Measurements from ENCODE around the gene SPRN. TPM values are rescaled to one million over a fixed set of nuclear protein-coding genes. Genes with fewer than 3 reads are reported as not detected.
"Not testable (repeated sequence)": the region's sequence is repeated elsewhere in the genome, so short reads cannot be mapped to it uniquely, and the experiment has no call there.

SPRN gene
- total RNA-seq, 1 donor, result under 0.01 TPM

DNA sequence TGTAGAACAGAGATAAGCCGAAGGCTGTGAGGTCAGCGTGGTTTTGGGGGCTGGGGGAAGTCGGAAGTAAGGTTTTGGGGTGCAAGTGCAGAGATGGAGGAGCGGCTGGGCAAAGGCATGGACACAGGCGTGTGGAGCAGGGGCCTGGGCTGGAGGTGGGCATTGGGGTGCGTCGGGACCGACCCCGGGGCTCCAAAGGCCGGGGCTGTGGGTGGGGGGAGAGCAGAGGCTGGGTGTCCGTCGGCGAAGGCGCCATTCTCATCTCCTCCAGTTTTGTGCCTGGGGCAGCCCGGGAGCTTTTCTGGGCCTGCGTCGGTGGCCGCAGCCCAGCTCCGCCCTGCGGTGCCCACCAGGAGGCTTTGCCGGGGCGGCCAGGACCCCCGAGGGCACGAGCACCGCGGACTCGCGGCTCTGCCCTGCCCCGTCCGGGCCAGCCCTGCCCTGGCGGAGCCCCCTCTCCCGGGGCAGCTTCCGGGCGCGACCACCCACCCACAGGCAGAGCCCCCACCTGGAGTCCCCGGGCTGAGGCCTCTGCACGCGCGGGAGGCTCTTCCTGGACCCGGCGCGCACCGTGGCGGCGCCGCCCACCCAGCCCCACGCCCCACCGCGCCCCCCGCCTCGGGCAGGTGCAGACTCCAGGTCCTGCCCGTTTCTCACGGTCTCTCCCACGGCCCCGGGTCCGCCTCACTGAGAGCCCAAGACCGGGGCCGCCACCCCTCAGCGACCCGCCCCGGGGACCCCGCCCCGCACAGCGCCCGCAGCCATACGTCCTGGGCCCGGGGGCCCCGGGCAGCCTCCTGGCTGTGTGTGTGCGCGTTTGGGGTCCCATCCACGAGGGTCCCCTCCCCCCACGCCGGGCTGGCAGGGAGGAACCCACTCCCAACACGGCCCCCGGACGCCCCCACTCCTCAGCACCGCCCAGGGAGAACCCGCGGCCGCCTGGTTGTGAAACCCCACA, 21.6 kb upstream of the SPRN start:
- Histone ChIP-seq H3K4me1 (ENCODE audit: insufficient read depth, low read length) (peaks cover 12% of the 10 kb centered on the region), H3K4me3 (ENCODE audit: low read length) (no peak overlapping the region), H3K27me3 (ENCODE audit: insufficient read depth, low read length) (no peaks in the 10 kb centered on the region), H3K9me3 (ENCODE audit: low read depth, low read length) (peaks cover 22% of the 10 kb centered on the region)

GRCh38 chr10:133445268-133445732, 20.9 kb upstream of the SPRN start:
- Histone ChIP-seq H3K4me1 (ENCODE audit: insufficient read depth, low read length) (peaks cover 12% of the 10 kb centered on the region), H3K27me3 (ENCODE audit: insufficient read depth, low read length) (no peaks in the 10 kb centered on the region), H3K9me3 (ENCODE audit: low read depth, low read length) (peaks cover 22% of the 10 kb centered on the region), H3K4me3 (ENCODE audit: low read length) (no peak overlapping the region)

GRCh38 chr10:133444342-133445267, 20.2 kb upstream of the SPRN start:
- peaks cover 22% of the 10 kb centered on the region for H3K9me3 ChIP-seq (ENCODE audit: low read depth, low read length)
- no peak overlapping the region for H3K4me3 ChIP-seq (ENCODE audit: low read length)
- H3K4me1 ChIP-seq (ENCODE audit: insufficient read depth, low read length), result peaks cover 12% of the 10 kb centered on the region
- H3K27me3 ChIP-seq (ENCODE audit: insufficient read depth, low read length), result no peaks in the 10 kb centered on the region

GRCh38 chr10:133442967-133443924, 18.8 kb upstream of the SPRN start:
- Histone ChIP-seq H3K27me3 (ENCODE audit: insufficient read depth, low read length) (no peaks in the 10 kb centered on the region), H3K4me3 (ENCODE audit: low read length) (no peak overlapping the region), H3K4me1 (ENCODE audit: insufficient read depth, low read length) (peaks cover 12% of the 10 kb centered on the region), H3K9me3 (ENCODE audit: low read depth, low read length) (peaks cover 9% of the 10 kb centered on the region)

GRCh38 chr10:133442191-133442966, 18.0 kb upstream of the SPRN start:
- Histone ChIP-seq H3K4me1 (ENCODE audit: insufficient read depth, low read length) (peaks cover 12% of the 10 kb centered on the region), H3K9me3 (ENCODE audit: low read depth, low read length) (peaks cover under 1% of the 10 kb centered on the region), H3K4me3 (ENCODE audit: low read length) (no peak overlapping the region), H3K27me3 (ENCODE audit: insufficient read depth, low read length) (no peaks in the 10 kb centered on the region)

DNA sequence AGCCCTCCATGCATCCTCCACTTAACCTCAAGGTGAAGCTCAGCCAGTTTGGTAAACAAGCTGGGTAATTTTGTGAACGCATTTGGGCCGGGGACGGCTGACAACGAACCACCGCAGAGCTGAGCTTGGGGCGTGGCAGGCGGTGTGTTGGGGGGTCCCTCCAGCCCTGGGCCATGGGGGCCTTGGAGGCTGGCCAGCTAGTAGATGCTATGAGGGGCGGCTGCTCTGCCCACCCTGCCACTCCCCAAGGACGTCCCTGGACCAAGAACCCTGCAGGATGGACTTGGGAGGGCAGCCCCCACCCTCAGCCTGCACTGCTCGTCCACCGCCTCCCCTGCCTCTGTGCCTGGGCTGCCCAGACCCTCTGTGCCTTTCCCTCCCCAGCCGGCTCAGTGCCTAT, 17.4 kb upstream of the SPRN start:
- no peaks in the 10 kb centered on the region for H3K9me3 ChIP-seq (ENCODE audit: low read depth, low read length)
- peaks cover 12% of the 10 kb centered on the region for H3K4me1 ChIP-seq (ENCODE audit: insufficient read depth, low read length)
- H3K27me3 ChIP-seq (ENCODE audit: insufficient read depth, low read length), result no peaks in the 10 kb centered on the region
- H3K4me3 ChIP-seq (ENCODE audit: low read length), result no peak overlapping the region

- H3K9me3 ChIP-seq (ENCODE audit: low read depth, low read length); H3K4me3 ChIP-seq (ENCODE audit: low read length); H3K27me3 ChIP-seq (ENCODE audit: insufficient read depth, low read length): not testable (repeated sequence)
- peaks cover 12% of the 10 kb centered on the region for H3K4me1 ChIP-seq (ENCODE audit: insufficient read depth, low read length)
Measured at GRCh38 chr10:133441356-133441755, 16.9 kb upstream of the SPRN start.

DNA sequence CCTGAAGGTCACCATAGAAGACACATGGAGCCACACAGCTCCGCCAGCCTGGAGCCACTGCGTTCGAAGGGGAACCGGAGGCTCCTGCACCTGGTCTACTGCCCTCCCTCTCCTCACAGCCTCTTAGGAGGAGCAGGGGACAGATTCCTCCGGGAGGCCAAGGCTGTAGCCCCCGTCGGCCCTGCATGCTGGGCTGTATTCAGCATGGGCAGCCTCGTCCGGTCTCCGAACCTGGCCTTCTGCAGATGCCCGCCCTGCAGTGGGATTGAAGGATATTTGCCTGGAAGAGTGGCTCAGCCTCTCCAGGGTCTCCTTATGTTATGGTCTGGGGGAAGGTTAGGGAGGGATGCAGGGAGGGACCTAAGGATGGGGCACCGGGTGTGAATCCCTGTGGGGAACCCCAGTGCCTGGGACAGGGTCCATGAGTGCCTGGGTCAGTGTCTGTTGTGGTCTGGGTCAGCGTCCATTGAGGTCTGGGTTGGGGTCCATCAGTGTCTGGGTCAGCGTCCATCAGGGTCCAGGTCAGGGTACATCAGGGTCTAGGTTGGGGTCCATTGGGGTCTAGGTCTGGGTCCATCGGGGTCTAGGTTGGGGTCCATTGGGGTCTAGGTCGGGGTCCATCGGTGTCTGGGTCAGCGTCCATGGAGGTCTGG, 16.3 kb upstream of the SPRN start:
- Histone ChIP-seq H3K4me3 (ENCODE audit: low read length) (no peak overlapping the region), H3K9me3 (ENCODE audit: low read depth, low read length) (no peaks in the 10 kb centered on the region), H3K4me1 (ENCODE audit: insufficient read depth, low read length) (peaks cover 12% of the 10 kb centered on the region), H3K27me3 (ENCODE audit: insufficient read depth, low read length) (no peaks in the 10 kb centered on the region)

DNA sequence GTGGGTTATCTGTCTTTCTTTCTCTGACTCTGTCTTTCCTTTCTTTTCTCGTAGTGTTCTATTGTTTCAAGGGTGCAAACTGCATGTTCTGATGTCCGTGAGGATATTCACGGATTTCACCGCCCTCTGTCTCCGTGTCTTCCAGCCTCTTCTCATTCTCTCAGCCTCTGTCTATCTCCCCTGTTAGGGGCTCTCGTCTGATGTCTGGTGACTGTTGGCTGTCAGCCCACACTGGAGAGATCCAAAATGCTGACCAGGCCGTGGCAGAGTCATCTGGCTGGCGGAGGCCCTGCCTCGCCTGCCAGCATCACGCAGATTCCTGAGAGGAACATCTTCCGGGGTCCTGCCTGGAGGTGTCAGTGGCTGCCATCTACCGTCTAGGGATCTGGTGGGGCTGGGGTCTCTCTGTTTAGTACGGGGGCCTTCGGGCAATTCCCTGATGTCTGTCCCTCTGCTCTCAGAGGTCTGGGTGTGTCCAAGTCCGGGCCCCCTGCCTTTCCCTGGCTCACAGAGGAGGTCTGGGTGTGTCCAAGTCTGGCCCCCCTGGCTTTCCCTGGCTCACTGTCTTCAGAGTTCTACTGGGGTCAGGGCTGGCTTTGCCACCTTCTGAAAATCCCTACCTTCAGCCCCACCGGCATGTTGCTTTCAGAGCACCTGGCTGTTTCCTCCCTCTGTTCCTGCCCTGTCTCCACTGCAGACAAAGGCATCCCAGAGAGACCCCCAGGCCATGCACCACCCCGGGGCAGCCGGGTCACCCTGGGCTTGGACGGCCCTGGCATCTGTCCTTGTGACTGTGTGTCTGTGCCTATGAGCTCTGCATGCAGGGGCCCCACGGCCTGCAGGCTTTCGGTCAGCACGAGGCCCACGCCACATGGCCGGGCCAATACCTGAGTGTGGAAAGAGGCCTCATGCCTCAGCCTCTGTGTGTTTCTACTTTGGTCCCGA, 15.4 kb upstream of the SPRN start:
- no peak overlapping the region for H3K4me3 ChIP-seq (ENCODE audit: low read length)
- H3K4me1 ChIP-seq (ENCODE audit: insufficient read depth, low read length), result peaks cover 12% of the 10 kb centered on the region
- no peaks in the 10 kb centered on the region for H3K27me3 ChIP-seq (ENCODE audit: insufficient read depth, low read length)
- no peaks in the 10 kb centered on the region for H3K9me3 ChIP-seq (ENCODE audit: low read depth, low read length)

DNA sequence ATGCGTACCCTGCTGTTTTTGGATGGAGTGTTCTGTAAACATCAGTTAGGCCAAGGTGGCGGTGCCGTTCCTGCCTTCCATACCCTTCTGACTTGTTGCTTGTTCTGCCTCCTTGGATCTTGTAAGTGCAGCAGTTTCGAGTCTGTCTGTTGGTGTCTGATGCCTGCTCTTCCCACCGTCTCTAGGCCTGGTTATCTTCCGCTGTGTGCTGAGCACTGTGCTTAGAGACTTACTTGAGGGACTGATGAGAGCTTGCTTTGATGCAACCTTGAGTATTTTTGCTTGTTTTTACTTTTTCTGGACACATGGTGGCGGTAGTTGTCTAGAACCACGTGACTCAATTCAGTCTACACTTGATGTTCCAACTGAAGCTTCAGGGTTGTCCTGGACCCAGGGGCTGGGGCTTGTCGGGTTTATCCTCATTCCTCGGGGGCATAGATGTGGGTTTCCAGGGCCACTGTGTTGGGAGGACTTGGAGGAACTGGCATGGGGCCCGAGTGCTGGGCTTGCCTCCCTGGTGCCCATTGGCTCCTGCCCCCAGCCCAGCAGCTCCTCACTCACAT, 14.4 kb upstream of the SPRN start:
- Histone ChIP-seq H3K4me1 (ENCODE audit: insufficient read depth, low read length) (peaks cover 12% of the 10 kb centered on the region), H3K4me3 (ENCODE audit: low read length) (no peak overlapping the region), H3K9me3 (ENCODE audit: low read depth, low read length) (no peaks in the 10 kb centered on the region), H3K27me3 (ENCODE audit: insufficient read depth, low read length) (no peaks in the 10 kb centered on the region)

DNA sequence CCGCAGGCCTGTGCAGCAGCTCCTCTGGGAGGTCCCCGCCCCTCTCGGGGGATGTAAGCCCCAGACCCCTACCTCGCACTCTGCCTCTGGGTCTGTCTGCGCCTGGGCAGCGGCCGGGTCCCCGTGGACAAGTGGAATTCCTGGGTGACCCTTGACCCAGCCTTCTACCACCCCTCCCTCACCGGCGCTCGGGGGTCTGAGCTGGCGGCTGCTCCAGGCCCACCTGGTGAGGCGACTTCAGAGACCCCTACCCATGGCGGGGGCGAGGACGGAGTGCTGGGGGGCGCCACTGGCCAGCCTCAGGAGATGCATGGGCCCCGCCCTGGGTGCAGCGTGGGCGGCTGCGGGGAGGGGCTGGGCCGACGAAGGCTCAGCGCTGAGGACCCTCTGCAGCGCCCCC, 8.4 kb upstream of the SPRN start:
- H3K9me3 ChIP-seq (ENCODE audit: low read depth, low read length); H3K4me3 ChIP-seq (ENCODE audit: low read length); H3K27me3 ChIP-seq (ENCODE audit: insufficient read depth, low read length); H3K4me1 ChIP-seq (ENCODE audit: insufficient read depth, low read length): not testable (repeated sequence)

GRCh38 chr10:133431888-133432613, 7.6 kb upstream of the SPRN start:
- not testable (repeated sequence) for H3K9me3 ChIP-seq (ENCODE audit: low read depth, low read length); H3K4me3 ChIP-seq (ENCODE audit: low read length); H3K27me3 ChIP-seq (ENCODE audit: insufficient read depth, low read length); H3K4me1 ChIP-seq (ENCODE audit: insufficient read depth, low read length)

Data from mononuclear cell (primary cell).